ENCODE results near the gene SYTL1.

DNA sequence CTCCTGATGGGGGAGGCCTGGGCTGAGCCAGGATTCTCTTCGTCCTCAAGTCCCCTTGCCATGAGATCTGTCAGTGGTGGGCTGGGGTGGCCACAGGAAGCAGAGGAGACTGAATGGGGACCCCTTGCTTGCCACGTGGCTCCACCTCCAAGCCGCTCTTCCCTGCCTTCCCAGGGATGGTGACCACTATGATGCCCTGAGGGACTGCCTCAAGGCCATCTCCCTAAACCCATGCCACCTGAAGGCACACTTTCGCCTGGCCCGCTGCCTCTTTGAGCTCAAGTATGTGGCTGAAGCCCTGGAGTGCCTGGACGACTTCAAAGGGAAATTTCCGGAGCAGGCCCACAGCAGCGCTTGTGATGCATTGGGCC is 40.8 kb upstream of the SYTL1 start:
- TF ChIP-seq POLR2A (IDR thresholded peaks at IDR 0.05) = no peak
- TF ChIP-seq, protein P1, sequence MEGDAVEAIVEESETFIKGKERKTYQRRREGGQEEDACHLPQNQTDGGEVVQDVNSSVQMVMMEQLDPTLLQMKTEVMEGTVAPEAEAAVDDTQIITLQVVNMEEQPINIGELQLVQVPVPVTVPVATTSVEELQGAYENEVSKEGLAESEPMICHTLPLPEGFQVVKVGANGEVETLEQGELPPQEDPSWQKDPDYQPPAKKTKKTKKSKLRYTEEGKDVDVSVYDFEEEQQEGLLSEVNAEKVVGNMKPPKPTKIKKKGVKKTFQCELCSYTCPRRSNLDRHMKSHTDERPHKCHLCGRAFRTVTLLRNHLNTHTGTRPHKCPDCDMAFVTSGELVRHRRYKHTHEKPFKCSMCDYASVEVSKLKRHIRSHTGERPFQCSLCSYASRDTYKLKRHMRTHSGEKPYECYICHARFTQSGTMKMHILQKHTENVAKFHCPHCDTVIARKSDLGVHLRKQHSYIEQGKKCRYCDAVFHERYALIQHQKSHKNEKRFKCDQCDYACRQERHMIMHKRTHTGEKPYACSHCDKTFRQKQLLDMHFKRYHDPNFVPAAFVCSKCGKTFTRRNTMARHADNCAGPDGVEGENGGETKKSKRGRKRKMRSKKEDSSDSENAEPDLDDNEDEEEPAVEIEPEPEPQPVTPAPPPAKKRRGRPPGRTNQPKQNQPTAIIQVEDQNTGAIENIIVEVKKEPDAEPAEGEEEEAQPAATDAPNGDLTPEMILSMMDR (IDR thresholded peaks at IDR 0.05) = no peak

Measured in thyroid gland (tissue), 4 donors.